ENCODE data around the gene PLA2G4A. TPM values are rescaled to one million over a fixed set of nuclear protein-coding genes. Genes with fewer than 3 reads are reported as not detected.

The PLA2G4A gene
- total and polyA plus RNA-seq, 2 donors (not counting 1 experiment from before 2014, with no cell fraction given), result 0.15 TPM; not detected in 1

GRCh38 chr1:186892936-186893335 is 64.2 kb downstream of the PLA2G4A start:
- CTCF ChIA-PET, result no interaction called here
- no peaks in the 10 kb centered on the region for H4K20me1 ChIP-seq (ENCODE audit: control insufficient read depth, insufficient read depth, low read length, poor library complexity, severe bottlenecking)
- no peak overlapping the region for H3K27ac ChIP-seq (ENCODE audit: low read length in 2 of 2)
- H2AFZ ChIP-seq (ENCODE audit: insufficient read depth, low read depth, low read length, poor library complexity, severe bottlenecking), result no peak overlapping the region
- Mint-ChIP-seq H3K9me3 (ENCODE audit: insufficient read depth) (no peaks in the 10 kb centered on the region), H3K4me3 (no peak overlapping the region), H3K4me1 (no peaks in the 10 kb centered on the region), H3K27ac (no peak overlapping the region), H3K27me3 (no peaks in the 10 kb centered on the region)
- ATAC-seq (ENCODE audit: low read depth) (no peak), DNase-seq (no peak)
- H3K27me3 ChIP-seq (replicated peaks in 1 of 4; ENCODE audit: control extremely low read depth in 1 of 4, control insufficient read depth in 3 of 4, insufficient read depth in 4 of 4, low read length in 3 of 4), result no peaks in the 10 kb centered on the region
- no peaks in the 10 kb centered on the region for H3K9me3 ChIP-seq (ENCODE audit: control extremely low read depth in 1 of 3, control insufficient read depth in 2 of 3, insufficient read depth in 1 of 3, low read length in 2 of 3)
- no peak for TF ChIP-seq EZH2 (IDR thresholded peaks at IDR 0.05; ENCODE audit: borderline replicate concordance, insufficient read depth, low read depth, low read length, poor library complexity, severe bottlenecking)
- TF ChIP-seq, protein P1, sequence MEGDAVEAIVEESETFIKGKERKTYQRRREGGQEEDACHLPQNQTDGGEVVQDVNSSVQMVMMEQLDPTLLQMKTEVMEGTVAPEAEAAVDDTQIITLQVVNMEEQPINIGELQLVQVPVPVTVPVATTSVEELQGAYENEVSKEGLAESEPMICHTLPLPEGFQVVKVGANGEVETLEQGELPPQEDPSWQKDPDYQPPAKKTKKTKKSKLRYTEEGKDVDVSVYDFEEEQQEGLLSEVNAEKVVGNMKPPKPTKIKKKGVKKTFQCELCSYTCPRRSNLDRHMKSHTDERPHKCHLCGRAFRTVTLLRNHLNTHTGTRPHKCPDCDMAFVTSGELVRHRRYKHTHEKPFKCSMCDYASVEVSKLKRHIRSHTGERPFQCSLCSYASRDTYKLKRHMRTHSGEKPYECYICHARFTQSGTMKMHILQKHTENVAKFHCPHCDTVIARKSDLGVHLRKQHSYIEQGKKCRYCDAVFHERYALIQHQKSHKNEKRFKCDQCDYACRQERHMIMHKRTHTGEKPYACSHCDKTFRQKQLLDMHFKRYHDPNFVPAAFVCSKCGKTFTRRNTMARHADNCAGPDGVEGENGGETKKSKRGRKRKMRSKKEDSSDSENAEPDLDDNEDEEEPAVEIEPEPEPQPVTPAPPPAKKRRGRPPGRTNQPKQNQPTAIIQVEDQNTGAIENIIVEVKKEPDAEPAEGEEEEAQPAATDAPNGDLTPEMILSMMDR (IDR thresholded peaks at IDR 0.05), result no peak
- H3K4me1 ChIP-seq (ENCODE audit: control insufficient read depth in 2 of 2, insufficient read depth in 2 of 2, low read length in 2 of 2), result no peaks in the 10 kb centered on the region
- intact Hi-C loops (cut with micrococcal nuclease), result no loop called here
- no peaks in the 10 kb centered on the region for H3K79me2 ChIP-seq (ENCODE audit: control insufficient read depth, insufficient read depth, low read length)
- H3K4me2 ChIP-seq (replicated peaks; ENCODE audit: low read depth, low read length, poor library complexity, severe bottlenecking), result no peak overlapping the region
- POLR2A ChIA-PET, result no interaction called here
- no peaks in the 10 kb centered on the region for H3K36me3 ChIP-seq (replicated peaks in 1 of 2; ENCODE audit: control extremely low read depth in 1 of 2, control insufficient read depth in 1 of 2, extremely low read depth in 1 of 2, insufficient read depth in 2 of 2, low read length in 1 of 2)
- H3K4me3 ChIP-seq (ENCODE audit: control extremely low read depth in 1 of 5, extremely low read depth in 1 of 5, insufficient read depth in 1 of 5, low read depth in 2 of 5, low read length in 4 of 5), result no peak overlapping the region
- no peak overlapping the region for H3K9ac ChIP-seq (ENCODE audit: low read length)

DNA sequence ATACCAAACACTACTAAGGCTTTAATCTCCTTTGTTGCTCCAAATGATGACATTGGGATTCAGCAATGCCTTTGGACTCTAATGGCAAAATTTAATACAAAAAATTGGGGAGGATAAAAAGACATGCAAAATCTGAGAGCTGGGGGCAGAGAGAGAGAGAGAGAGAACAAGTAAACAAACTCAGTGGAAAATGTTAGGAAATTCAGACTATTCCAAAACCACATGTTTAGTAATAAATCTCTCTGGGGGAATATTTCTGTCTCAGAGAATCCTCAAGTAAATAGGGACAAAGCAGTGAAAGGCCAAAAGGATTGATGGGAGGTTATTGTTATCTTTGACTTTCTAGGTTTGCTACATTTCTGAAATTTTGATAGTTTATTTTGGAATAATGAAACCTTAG is 65.7 kb downstream of the PLA2G4A start:
- Histone ChIP-seq H3K4me3 (ENCODE audit: control extremely low read depth in 1 of 5, extremely low read depth in 1 of 5, insufficient read depth in 1 of 5, low read depth in 2 of 5, low read length in 4 of 5) (no peak overlapping the region), H3K4me2 (replicated peaks; ENCODE audit: low read depth, low read length, poor library complexity, severe bottlenecking) (no peak overlapping the region), H3K79me2 (ENCODE audit: control insufficient read depth, insufficient read depth, low read length) (no peaks in the 10 kb centered on the region), H3K27ac (ENCODE audit: low read length in 2 of 2) (no peak overlapping the region), H4K20me1 (ENCODE audit: control insufficient read depth, insufficient read depth, low read length, poor library complexity, severe bottlenecking) (no peaks in the 10 kb centered on the region), H3K27me3 (replicated peaks in 1 of 4; ENCODE audit: control extremely low read depth in 1 of 4, control insufficient read depth in 3 of 4, insufficient read depth in 4 of 4, low read length in 3 of 4) (no peaks in the 10 kb centered on the region), H2AFZ (ENCODE audit: insufficient read depth, low read depth, low read length, poor library complexity, severe bottlenecking) (no peak overlapping the region), H3K4me1 (ENCODE audit: control insufficient read depth in 2 of 2, insufficient read depth in 2 of 2, low read length in 2 of 2) (no peaks in the 10 kb centered on the region), H3K36me3 (replicated peaks in 1 of 2; ENCODE audit: control extremely low read depth in 1 of 2, control insufficient read depth in 1 of 2, extremely low read depth in 1 of 2, insufficient read depth in 2 of 2, low read length in 1 of 2) (no peaks in the 10 kb centered on the region), H3K9me3 (ENCODE audit: control extremely low read depth in 1 of 3, control insufficient read depth in 2 of 3, insufficient read depth in 1 of 3, low read length in 2 of 3) (no peaks in the 10 kb centered on the region), H3K9ac (ENCODE audit: low read length) (no peak overlapping the region)
- DNase-seq (no peak), ATAC-seq (ENCODE audit: low read depth) (no peak)
- CTCF ChIA-PET, result no interaction called here
- TF ChIP-seq EZH2 (IDR thresholded peaks at IDR 0.05; ENCODE audit: borderline replicate concordance, insufficient read depth, low read depth, low read length, poor library complexity, severe bottlenecking), result no peak
- TF ChIP-seq, protein P1 (IDR thresholded peaks at IDR 0.05), result no peak
- Mint-ChIP-seq H3K27ac (no peak overlapping the region), H3K4me1 (no peaks in the 10 kb centered on the region), H3K4me3 (no peak overlapping the region), H3K9me3 (ENCODE audit: insufficient read depth) (no peaks in the 10 kb centered on the region), H3K27me3 (no peaks in the 10 kb centered on the region)
- intact Hi-C loops (cut with micrococcal nuclease), result no loop called here
- POLR2A ChIA-PET, result no interaction called here

Data from B cell (primary cell).